Measurements from ENCODE around the gene SBF2.

DNA sequence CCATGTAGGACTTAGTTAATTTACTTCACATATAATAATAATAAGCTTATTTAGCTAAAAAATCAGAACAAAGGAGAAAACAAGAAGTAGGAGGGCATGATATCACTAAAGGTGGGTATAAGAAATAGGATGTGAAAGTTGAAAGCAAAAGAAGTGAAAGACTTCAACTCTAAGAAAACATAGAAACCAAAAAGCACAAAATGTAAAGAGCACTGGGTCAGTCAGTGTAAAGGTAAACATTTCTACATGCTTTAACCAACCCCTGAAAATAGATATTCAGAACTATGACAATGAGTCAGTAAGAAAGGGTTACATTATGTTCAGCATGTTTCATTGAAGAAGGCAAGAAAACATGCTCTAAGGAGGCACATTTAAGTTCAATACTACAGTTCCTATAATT, 331.3 kb downstream of the SBF2 start:
- no peak for TF ChIP-seq POLR2AphosphoS5 (IDR thresholded peaks at IDR 0.05)
- no peak for TF ChIP-seq POLR2A (IDR thresholded peaks at IDR 0.05)

Measured in spleen (tissue), 3 donors.